Spleen (tissue), 7 donors: ENCODE results near the gene DGKB.

Experiments
- CTCF ChIP-seq, 11 experiments: fragments of 200-600 bp in 7 of 11; fragments of 450-650 bp in 4 of 11; sonication (generic) in 4 of 11; IDR thresholded peaks in 8 of 11; conservative IDR thresholded peaks in 3 of 11; 1 replicate in 7 of 11; 2 replicates in 4 of 11; pipeline versions ENCODE4 v1.4.0 to v1.8.0; 2016 to 2021; ENCODE audit warnings: antibody characterized with exemption in 11 of 11, inconsistent platforms in 4 of 11, mild to moderate bottlenecking in 1 of 11
- POLR2A ChIP-seq, 3 donors: fragments of 450-650 bp; IDR thresholded peaks; one replicate each; pipeline ENCODE4 v1.5.1; 2017; ENCODE audit warnings: antibody characterized with exemption in 3 of 3, mild to moderate bottlenecking in 1 of 3
- POLR2AphosphoS5 ChIP-seq, 3 donors: sonication (generic); formaldehyde crosslinking; IDR thresholded peaks; one replicate each; pipeline ENCODE4 v1.5.1; 2017; ENCODE audit warnings: antibody characterized with exemption in 3 of 3
- donor health status: DM: no; HTN: no; CAD: no; lungs with moderate emphysema.
- donor health status: DM: no; HTN: no; CAD: no.
- donor health status: DM: no; HTN: no; CAD: no.

GRCh38 chr7:14714161-14714728 is 188.3 kb downstream of the DGKB start:
- TF ChIP-seq CTCF (IDR thresholded peaks at IDR 0.05 in 8 of 11, conservative IDR thresholded peaks at IDR 0.05 in 3 of 11) (no peak), POLR2A (IDR thresholded peaks at IDR 0.05) (no peak), POLR2AphosphoS5 (IDR thresholded peaks at IDR 0.05) (no peak)
